HG03521 (cell line): ENCODE measurements around the gene TRIM58.

Source experiments
- ATAC-seq: cut with Tn5 transposase; IDR thresholded peaks from one replicate; pipeline ENCODE4 v1.9.1; 2021; ENCODE audit warnings: mild to moderate bottlenecking, moderate library complexity; ENCODE audit not compliant: unreplicated experiment

Gene TRIM58

GRCh38 chr1:247884797-247885413, 27.9 kb downstream of the TRIM58 start:
- ATAC-seq, result no peak

GRCh38 chr1:247895163-247895637, 38.2 kb downstream of the TRIM58 start, which contains the start of gene OR2W3:
OR2W3 (plus strand) TSS chr1:247895587; CDS start chr1:247895587, 0 bp downstream.
- no peak for ATAC-seq

DNA sequence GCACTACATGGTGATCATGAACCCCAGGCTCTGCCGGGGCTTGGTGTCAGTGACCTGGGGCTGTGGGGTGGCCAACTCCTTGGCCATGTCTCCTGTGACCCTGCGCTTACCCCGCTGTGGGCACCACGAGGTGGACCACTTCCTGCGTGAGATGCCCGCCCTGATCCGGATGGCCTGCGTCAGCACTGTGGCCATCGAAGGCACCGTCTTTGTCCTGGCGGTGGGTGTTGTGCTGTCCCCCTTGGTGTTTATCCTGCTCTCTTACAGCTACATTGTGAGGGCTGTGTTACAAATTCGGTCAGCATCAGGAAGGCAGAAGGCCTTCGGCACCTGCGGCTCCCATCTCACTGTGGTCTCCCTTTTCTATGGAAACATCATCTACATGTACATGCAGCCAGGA, 39.0 kb downstream of the TRIM58 start:
- ATAC-seq, result no peak

DNA sequence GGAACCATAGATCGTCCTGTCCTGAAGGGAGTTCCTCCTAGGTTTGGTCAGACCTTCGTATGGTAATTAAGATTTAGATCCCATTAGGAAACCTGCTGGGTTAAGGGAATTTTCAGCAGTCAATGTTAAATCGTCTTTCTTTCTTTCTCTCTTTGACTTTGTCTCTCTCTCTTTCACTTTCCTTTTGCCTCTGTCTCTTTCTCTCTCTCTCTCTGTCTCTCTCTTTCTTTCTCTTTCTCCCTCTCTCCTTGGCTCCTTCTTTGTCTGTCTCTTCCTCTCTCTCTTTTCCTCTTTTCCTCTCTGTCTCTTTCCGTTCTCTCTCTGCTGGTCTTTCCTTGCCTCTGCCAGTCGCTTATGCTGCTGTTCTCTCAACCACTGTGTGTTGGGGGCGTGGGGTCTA, 47.1 kb downstream of the TRIM58 start:
- no peak for ATAC-seq

DNA sequence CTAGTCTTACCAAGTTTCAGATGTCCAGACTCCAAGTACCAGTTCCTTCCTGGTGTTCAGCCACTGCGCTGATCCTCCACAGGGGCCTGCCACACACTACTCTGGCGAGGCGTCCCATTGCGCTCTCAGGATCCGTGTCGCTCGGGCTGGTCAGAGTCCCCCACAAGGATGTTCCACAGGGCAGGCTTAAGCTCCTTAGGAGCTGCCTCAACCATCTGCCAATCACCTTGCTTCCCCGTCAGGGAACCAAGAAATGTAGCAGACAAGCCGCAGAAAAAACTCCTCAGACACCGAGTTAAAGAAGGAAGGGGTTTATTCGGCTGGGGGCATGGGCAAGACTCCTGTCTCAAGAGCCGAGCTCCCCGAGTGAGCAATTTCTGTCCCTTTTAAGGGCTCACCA, 48.2 kb downstream of the TRIM58 start:
- no peak for ATAC-seq

DNA sequence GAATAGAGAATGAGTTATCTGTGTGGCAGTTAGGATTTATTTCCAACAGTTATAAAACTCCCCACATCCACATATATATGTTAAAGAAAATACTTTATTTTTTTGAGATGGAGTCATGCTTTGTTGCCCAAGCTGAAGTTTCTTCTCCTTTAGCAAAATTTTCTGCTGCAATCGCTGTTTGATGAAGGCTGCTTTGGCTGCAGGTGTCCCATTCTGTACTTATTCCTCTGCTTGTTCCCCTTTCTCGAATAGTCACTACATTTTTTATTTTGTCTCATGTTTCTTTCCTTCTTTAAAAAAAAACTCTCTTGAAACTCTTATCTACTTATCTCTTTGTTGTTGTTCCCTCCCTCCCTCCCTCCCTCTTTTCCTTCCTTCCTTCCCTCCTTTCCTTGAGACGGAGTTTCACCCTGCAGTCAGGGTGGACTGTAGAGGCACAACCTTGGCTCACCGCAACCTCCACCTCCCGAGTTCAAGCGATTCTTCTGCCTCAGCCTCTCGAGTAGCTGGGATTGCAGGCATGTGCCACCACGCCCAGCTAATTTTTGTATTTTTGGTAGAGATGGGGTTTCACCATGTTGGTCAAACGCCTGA, 49.0 kb downstream of the TRIM58 start:
- ATAC-seq, result no peak

GRCh38 chr1:247906504-247907047, 49.6 kb downstream of the TRIM58 start:
- no peak for ATAC-seq

- no peak for ATAC-seq
Measured at GRCh38 chr1:247908766-247909165, 51.8 kb downstream of the TRIM58 start.

DNA sequence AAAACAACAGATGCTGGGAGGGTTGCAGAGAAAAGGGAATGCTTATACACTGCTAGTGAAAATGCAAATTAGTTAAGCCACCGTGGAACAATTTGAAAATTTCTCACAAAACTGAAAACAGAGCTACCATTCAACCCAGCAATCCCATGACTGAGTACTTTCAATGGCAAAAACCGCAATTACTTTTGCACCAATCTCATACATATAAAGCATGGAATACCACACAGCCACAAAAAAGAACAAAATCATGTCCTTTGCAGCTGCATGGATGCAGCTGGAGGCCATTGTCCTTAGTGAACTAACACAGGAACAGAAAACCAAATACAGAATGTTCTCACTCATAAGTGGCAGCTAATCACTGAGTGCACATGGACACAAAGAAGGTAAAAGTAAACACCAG, 56.8 kb downstream of the TRIM58 start:
- ATAC-seq, result no peak

GRCh38 chr1:247914941-247915662, 58.1 kb downstream of the TRIM58 start:
- no peak for ATAC-seq

- ATAC-seq, result no peak
Measured at GRCh38 chr1:247919952-247920351, 63.0 kb downstream of the TRIM58 start, which contains the start of gene OR2T8. OR2T8 (plus strand) TSS chr1:247920252; CDS start chr1:247921018, 766 bp downstream.

GRCh38 chr1:247923941-247924340, 67.0 kb downstream of the TRIM58 start:
- no peak for ATAC-seq

- no peak for ATAC-seq
Measured at GRCh38 chr1:247924868-247925267, 67.9 kb downstream of the TRIM58 start, which contains the start of gene OR2AJ1. OR2AJ1 (plus strand) TSS chr1:247924889; CDS start chr1:247933769, 8,880 bp downstream.
